Neural cell (in vitro differentiated cells): ENCODE data around the gene COPRS. TPM values are rescaled to one million over a fixed set of nuclear protein-coding genes. Genes with fewer than 3 reads are reported as not detected.
"Not testable (repeated sequence)": the region's sequence is repeated elsewhere in the genome, so short reads cannot be mapped to it uniquely, and the experiment has no call there.

ENCODE experiments used
- H2AFZ ChIP-seq: fragments of 200-600, 300-800 bp; sonication (generic), shearing (Covaris generic); 2 replicates; pipeline ENCODE4 v1.6.0; 2014; ENCODE audit warnings: low read depth, mild to moderate bottlenecking, antibody characterized with exemption, low read length, moderate library complexity
- H3F3A ChIP-seq: fragments of 200-600 bp; shearing (Covaris generic); 2 replicates; pipeline ENCODE4 v1.6.1; 2016; ENCODE audit warnings: mild to moderate bottlenecking, moderate library complexity, mixed read lengths, antibody characterized with exemption, low read length; ENCODE audit not compliant: insufficient read depth, poor library complexity, severe bottlenecking
- H3K27ac ChIP-seq: fragments of 200-600, 300-800 bp; sonication (generic), shearing (Covaris generic); 2 replicates; pipeline ENCODE4 v1.5.1; 2014; ENCODE audit warnings: mild to moderate bottlenecking, low read length, moderate library complexity
- H3K27me3 ChIP-seq: fragments of 300-800, 200-600 bp; sonication (generic), shearing (Covaris generic); 2 replicates; pipeline ENCODE4 v1.6.0; 2014; ENCODE audit warnings: mild to moderate bottlenecking, low read depth, low read length, moderate library complexity; ENCODE audit not compliant: insufficient read depth
- H3K36me3 ChIP-seq: fragments of 300-800, 200-600 bp; sonication (generic), shearing (Covaris generic); 2 replicates; pipeline ENCODE4 v1.5.1; 2014; ENCODE audit warnings: mild to moderate bottlenecking, antibody characterized with exemption, low read length, moderate library complexity; ENCODE audit not compliant: insufficient read depth
- H3K4me2 ChIP-seq: fragments of 300-800, 200-600 bp; sonication (generic), shearing (Covaris generic); 2 replicates; pipeline ENCODE4 v1.6.0; 2014; ENCODE audit warnings: mild to moderate bottlenecking, low read length
- H3K4me3 ChIP-seq: fragments of 300-800, 200-600 bp; sonication (generic), shearing (Covaris generic); 2 replicates; pipeline ENCODE4 v1.5.1; 2014; ENCODE audit warnings: mild to moderate bottlenecking, low read length, moderate library complexity
- H3K79me2 ChIP-seq: fragments of 200-600 bp; shearing (Covaris generic); replicated peaks from 2 replicates; pipeline ENCODE4 v1.6.0; 2014; ENCODE audit warnings: mild to moderate bottlenecking, low read length, moderate library complexity; ENCODE audit not compliant: insufficient read depth
- H3K9ac ChIP-seq: fragments of 300-800, 200-600 bp; sonication (generic), shearing (Covaris generic); 2 replicates; pipeline ENCODE4 v1.6.1; 2016; ENCODE audit warnings: mild to moderate bottlenecking, low read length, mixed read lengths
- H3K9me2 ChIP-seq: fragments of 200-600 bp; shearing (Covaris generic); 2 replicates; pipeline ENCODE4 v1.6.1; 2016; ENCODE audit warnings: mild to moderate bottlenecking, low read length, mixed read lengths; ENCODE audit not compliant: insufficient read depth
- H3K9me3 ChIP-seq: fragments of 200-600, 300-800 bp; sonication (generic), shearing (Covaris generic); 2 replicates; pipeline ENCODE4 v1.6.1; 2016; ENCODE audit warnings: mild to moderate bottlenecking, mixed run types, low read length, moderate library complexity, mixed read lengths
- H4K20me1 ChIP-seq: fragments of 200-600 bp; shearing (Covaris generic); 2 replicates; pipeline ENCODE4 v1.6.1; 2016; ENCODE audit warnings: mild to moderate bottlenecking, mixed run types; ENCODE audit not compliant: insufficient read depth
- CTCF ChIP-seq: fragments of 450-650 bp; IDR thresholded peaks from 2 replicates; pipeline ENCODE4 v1.5.1; 2014; ENCODE audit warnings: antibody characterized with exemption, mild to moderate bottlenecking, moderate library complexity; ENCODE audit not compliant: poor library complexity, severe bottlenecking
- EP300 ChIP-seq: fragments of 450-650 bp; conservative IDR thresholded peaks from 2 replicates; pipeline ENCODE4 v1.6.1; 2014; ENCODE audit warnings: antibody characterized with exemption, mild to moderate bottlenecking, moderate library complexity; ENCODE audit not compliant: poor library complexity, severe bottlenecking
- EZH2 ChIP-seq: fragments of 200-600, 300-800 bp; shearing (Covaris generic), sonication (generic); IDR thresholded peaks from 2 replicates; pipeline ENCODE4 v1.6.1; 2014; ENCODE audit warnings: antibody characterized with exemption, low read length, borderline replicate concordance, mild to moderate bottlenecking; ENCODE audit not compliant: insufficient read depth, poor library complexity, severe bottlenecking
- MXI1 ChIP-seq: fragments of 450-650 bp; conservative IDR thresholded peaks from 2 replicates; pipeline ENCODE4 v1.6.1; 2014; ENCODE audit warnings: antibody characterized with exemption, mild to moderate bottlenecking; ENCODE audit not compliant: poor library complexity, severe bottlenecking
- POLR2AphosphoS5 ChIP-seq: IDR thresholded peaks from 2 replicates; pipeline ENCODE4 v1.6.1; 2012
- RAD21 ChIP-seq: fragments of 450-650 bp; conservative IDR thresholded peaks from 2 replicates; pipeline ENCODE4 v1.6.1; 2014; ENCODE audit warnings: antibody characterized with exemption, mild to moderate bottlenecking, moderate library complexity
- REST ChIP-seq: IDR thresholded peaks from 2 replicates; pipeline ENCODE4 v1.6.1; 2012; ENCODE audit warnings: borderline replicate concordance
- SMC3 ChIP-seq: fragments of 450-650 bp; conservative IDR thresholded peaks from 2 replicates; pipeline ENCODE4 v1.6.1; 2014; ENCODE audit warnings: antibody characterized with exemption, mild to moderate bottlenecking, moderate library complexity; ENCODE audit not compliant: poor library complexity
- TAF1 ChIP-seq: IDR thresholded peaks from 2 replicates; pipeline ENCODE4 v1.6.1; 2012; ENCODE audit warnings: low read depth
- polyA plus RNA-seq: library from polyadenylated mRNA; depleted of rRNA; stranded (reverse); fragments of >200 nt; gene quantifications from 2 replicates; pipeline ENCODE4 v1.2.3, GENCODE V29; 2014

The COPRS gene
- polyA plus RNA-seq, 1 donor from 2014 or later, result 67.9 TPM

GRCh38 chr17:31815212-31815730 lies 43.8 kb downstream of the COPRS start:
- Histone ChIP-seq H3F3A (no peaks in the 10 kb centered on the region), H3K27ac (no peak overlapping the region), H3K4me3 (no peak overlapping the region), H3K79me2 (no peaks in the 10 kb centered on the region), H3K9ac (no peak overlapping the region), H3K4me2 (no peak overlapping the region), H3K27me3 (no peaks in the 10 kb centered on the region), H3K9me3 (no peaks in the 10 kb centered on the region), H3K36me3 (no peaks in the 10 kb centered on the region), H2AFZ (no peak overlapping the region), H4K20me1 (no peaks in the 10 kb centered on the region), H3K9me2 (no peaks in the 10 kb centered on the region)
- no peak for TF ChIP-seq EP300
- no peak for TF ChIP-seq CTCF
- TF ChIP-seq MXI1, result no peak
- TF ChIP-seq TAF1, result no peak
- TF ChIP-seq EZH2, result no peak
- no peak for TF ChIP-seq RAD21
- no peak for TF ChIP-seq REST
- no peak for TF ChIP-seq POLR2AphosphoS5
- TF ChIP-seq SMC3, result no peak

- no peaks in the 10 kb centered on the region for H3K9me3 ChIP-seq
- H3K4me2 ChIP-seq, result no peak overlapping the region
- H3K9me2 ChIP-seq, result no peaks in the 10 kb centered on the region
- no peak overlapping the region for H3K9ac ChIP-seq
- no peaks in the 10 kb centered on the region for H3K36me3 ChIP-seq
- H4K20me1 ChIP-seq, result no peaks in the 10 kb centered on the region
- H3K27me3 ChIP-seq, result no peaks in the 10 kb centered on the region
- H3K27ac ChIP-seq, result no peak overlapping the region
- H3K4me3 ChIP-seq, result no peak overlapping the region
- TF ChIP-seq REST, result no peak
- no peak for TF ChIP-seq SMC3
- TF ChIP-seq POLR2AphosphoS5, result no peak
- TF ChIP-seq MXI1, result no peak
- TF ChIP-seq RAD21, result no peak
- no peak for TF ChIP-seq CTCF
- no peak for TF ChIP-seq EZH2
- TF ChIP-seq EP300, result no peak
- TF ChIP-seq TAF1, result no peak
- H2AFZ ChIP-seq, result no peak overlapping the region
- no peaks in the 10 kb centered on the region for H3F3A ChIP-seq
- H3K79me2 ChIP-seq, result no peaks in the 10 kb centered on the region
Measured at GRCh38 chr17:31811101-31811500, 47.9 kb downstream of the COPRS start.

- H3F3A ChIP-seq, H3K36me3 ChIP-seq, H3K9me2 ChIP-seq, H3K9ac ChIP-seq, H3K79me2 ChIP-seq, H3K4me3 ChIP-seq, H2AFZ ChIP-seq, H3K4me2 ChIP-seq, H3K27ac ChIP-seq, H4K20me1 ChIP-seq, H3K27me3 ChIP-seq, H3K9me3 ChIP-seq: not testable (repeated sequence)
Measured at GRCh38 chr17:31809876-31810275, 49.2 kb downstream of the COPRS start.
